ENCODE measurements around the gene IRF1. TPM values are rescaled to one million over a fixed set of nuclear protein-coding genes. Genes with fewer than 3 reads are reported as not detected.

The IRF1 gene
- total and polyA plus RNA-seq, 2 of the 4 experiments (the other 2 are of a cell fraction), result 11.1 to 18.9 TPM

- 67% methylated on average over 2 of the region's 4 CpGs; no CpG with 5 or more reads in 1 of the 2 experiments for WGBS, 2 experiments (ENCODE audit: extremely low coverage in 2 of 2, insufficient read length in 1 of 2)
- no peak overlapping the region for H3K14ac ChIP-seq (replicated peaks; ENCODE audit: low read depth, low read length)
- H3K56ac ChIP-seq (ENCODE audit: extremely low read depth, insufficient read depth, low read length), result no peak overlapping the region
- peaks cover 43 to 75% of the 10 kb centered on the region in 2 experiments for H3K79me1 ChIP-seq (ENCODE audit: low read depth in 1 of 2, low read length in 2 of 2)
- H3K9ac ChIP-seq (ENCODE audit: low read depth, low read length), result no peak overlapping the region
- no peak overlapping the region for H3K4ac ChIP-seq (ENCODE audit: low read depth, low read length)
- H4K8ac ChIP-seq (ENCODE audit: low read depth in 2 of 2, low read length in 2 of 2), result no peak overlapping the region
- no peaks in the 10 kb centered on the region for H3K27me3 ChIP-seq (ENCODE audit: control insufficient read depth, insufficient read depth, low read length)
- POLR2A ChIA-PET (ENCODE audit: unreplicated experiment), result no interaction called here
- DNase-seq (no peak), ATAC-seq (ENCODE audit: low read depth) (no peak)
- dilution Hi-C loops (cut with HindIII; ENCODE audit: low sequenced_read_pairs, unreplicated experiment), result no loop called here
- no peak overlapping the region for H2BK20ac ChIP-seq (ENCODE audit: low read depth, low read length)
- intact Hi-C loops (cut with micrococcal nuclease), result no loop called here
- H2BK5ac ChIP-seq (ENCODE audit: low read depth, low read length, poor library complexity, severe bottlenecking), result no peak overlapping the region
- H4K20me1 ChIP-seq (ENCODE audit: insufficient read depth, low read length), result peaks cover 40% of the 10 kb centered on the region
- H2AFZ ChIP-seq (replicated peaks; ENCODE audit: low read length, poor library complexity), result no peak overlapping the region
- H3K23ac ChIP-seq (ENCODE audit: low read depth, low read length), result 0 out of 2 replicates have a peak overlapping the region, but pooled peaks have one; percentile 49
- no peak overlapping the region for H2AK5ac ChIP-seq (ENCODE audit: low read depth, low read length)
- no peak overlapping the region for H3K4me3 ChIP-seq (ENCODE audit: insufficient read depth, low read depth, low read length)
- no TSS peak for BruUV-seq (replicated peaks)
- no peak overlapping the region for H3K18ac ChIP-seq (ENCODE audit: low read depth, low read length)
- CTCF ChIA-PET, result interaction anchor here (1.0 kb wide), 1 partner anchor 97 kb away, joined by 3 read pairs; no protein-coding TSS in a partner anchor
- H3K36me3 ChIP-seq (ENCODE audit: control insufficient read depth, insufficient read depth, low read length), result peaks cover 53% of the 10 kb centered on the region
- no peak overlapping the region for H4K91ac ChIP-seq (ENCODE audit: insufficient read depth, low read depth, low read length)
- peaks cover 21% of the 10 kb centered on the region for H3K4me1 ChIP-seq (ENCODE audit: control insufficient read depth, insufficient read depth, low read length)
- H3K9me3 ChIP-seq (ENCODE audit: control insufficient read depth, insufficient read depth, low read length), result no peaks in the 10 kb centered on the region
- TF ChIP-seq ELK1 (IDR thresholded peaks at IDR 0.05; ENCODE audit: borderline replicate concordance, low read depth, low read length), result no peak
- in situ Hi-C loops (cut with MboI; ENCODE audit: low sequenced_read_pairs), result loop anchor here (25.0 kb wide), 1 partner anchor 400 kb away; no protein-coding TSS in a partner anchor
- no peak overlapping the region for H2BK120ac ChIP-seq (ENCODE audit: low read depth, low read length)
- no peak overlapping the region for H3K4me2 ChIP-seq (ENCODE audit: low read depth, low read length)
- H3K27ac ChIP-seq (ENCODE audit: insufficient read depth, low read length), result no peak overlapping the region
- no peak overlapping the region for H2AK9ac ChIP-seq (replicated peaks; ENCODE audit: low read depth, low read length, poor library complexity)
- peaks cover 41% of the 10 kb centered on the region for H3K9me1 ChIP-seq (ENCODE audit: insufficient read depth, low read length)
- H2BK15ac ChIP-seq (ENCODE audit: low read depth, low read length), result no peak overlapping the region
- H4K5ac ChIP-seq (ENCODE audit: low read depth, low read length), result no peak overlapping the region
Measured at GRCh38 chr5:132487095-132487428, 3.5 kb downstream of the IRF1 start.
